ENCODE data around the gene CD5L.

CD5L gene

GRCh38 chr1:157829210-157829609 lies 12.4 kb downstream of the CD5L start:
- Histone ChIP-seq H3K27me3 (ENCODE audit: control insufficient read depth, insufficient read depth, low read length) (no peaks in the 10 kb centered on the region), H3K4me1 (no peaks in the 10 kb centered on the region), H3K79me2 (no peaks in the 10 kb centered on the region), H3K4me3 (ENCODE audit: low read depth, low read length) (no peak overlapping the region), H3K9ac (no peak overlapping the region), H2AFZ (no peak overlapping the region), H3K27ac (no peak overlapping the region), H3K9me3 (ENCODE audit: control insufficient read depth, low read length) (no peaks in the 10 kb centered on the region), H3K4me2 (ENCODE audit: low read length) (no peak overlapping the region), H3K36me3 (ENCODE audit: control insufficient read depth, insufficient read depth, low read length) (no peaks in the 10 kb centered on the region)
- TF ChIP-seq, protein P1, sequence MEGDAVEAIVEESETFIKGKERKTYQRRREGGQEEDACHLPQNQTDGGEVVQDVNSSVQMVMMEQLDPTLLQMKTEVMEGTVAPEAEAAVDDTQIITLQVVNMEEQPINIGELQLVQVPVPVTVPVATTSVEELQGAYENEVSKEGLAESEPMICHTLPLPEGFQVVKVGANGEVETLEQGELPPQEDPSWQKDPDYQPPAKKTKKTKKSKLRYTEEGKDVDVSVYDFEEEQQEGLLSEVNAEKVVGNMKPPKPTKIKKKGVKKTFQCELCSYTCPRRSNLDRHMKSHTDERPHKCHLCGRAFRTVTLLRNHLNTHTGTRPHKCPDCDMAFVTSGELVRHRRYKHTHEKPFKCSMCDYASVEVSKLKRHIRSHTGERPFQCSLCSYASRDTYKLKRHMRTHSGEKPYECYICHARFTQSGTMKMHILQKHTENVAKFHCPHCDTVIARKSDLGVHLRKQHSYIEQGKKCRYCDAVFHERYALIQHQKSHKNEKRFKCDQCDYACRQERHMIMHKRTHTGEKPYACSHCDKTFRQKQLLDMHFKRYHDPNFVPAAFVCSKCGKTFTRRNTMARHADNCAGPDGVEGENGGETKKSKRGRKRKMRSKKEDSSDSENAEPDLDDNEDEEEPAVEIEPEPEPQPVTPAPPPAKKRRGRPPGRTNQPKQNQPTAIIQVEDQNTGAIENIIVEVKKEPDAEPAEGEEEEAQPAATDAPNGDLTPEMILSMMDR (IDR thresholded peaks at IDR 0.05): no peak

GRCh38 chr1:157820299-157820698 lies 21.3 kb downstream of the CD5L start:
- H3K9ac ChIP-seq: no peak overlapping the region
- no peaks in the 10 kb centered on the region for H3K36me3 ChIP-seq (ENCODE audit: control insufficient read depth, insufficient read depth, low read length)
- H3K79me2 ChIP-seq: no peaks in the 10 kb centered on the region
- H3K27ac ChIP-seq: no peak overlapping the region
- H3K4me2 ChIP-seq (ENCODE audit: low read length): no peak overlapping the region
- H3K27me3 ChIP-seq (ENCODE audit: control insufficient read depth, insufficient read depth, low read length): no peaks in the 10 kb centered on the region
- H3K4me1 ChIP-seq: no peaks in the 10 kb centered on the region
- no peaks in the 10 kb centered on the region for H3K9me3 ChIP-seq (ENCODE audit: control insufficient read depth, low read length)
- H3K4me3 ChIP-seq (ENCODE audit: low read depth, low read length): no peak overlapping the region
- TF ChIP-seq, protein P1 (IDR thresholded peaks at IDR 0.05): no peak
- H2AFZ ChIP-seq: no peak overlapping the region

GRCh38 chr1:157819896-157820295 lies 21.7 kb downstream of the CD5L start, which contains the start of gene FCRL1:
TSS of gene FCRL1 (minus strand) at chr1:157820120. CDS start at chr1:157820037, 83 bp downstream.
- Histone ChIP-seq H3K9me3 (ENCODE audit: control insufficient read depth, low read length) (no peaks in the 10 kb centered on the region), H3K36me3 (ENCODE audit: control insufficient read depth, insufficient read depth, low read length) (no peaks in the 10 kb centered on the region), H2AFZ (no peak within 1 kb of the TSS), H3K27ac (no peak within 1 kb of the TSS), H3K4me2 (ENCODE audit: low read length) (no peak within 1 kb of the TSS), H3K4me3 (ENCODE audit: low read depth, low read length) (no peak within 1 kb of the TSS), H3K9ac (no peak within 1 kb of the TSS), H3K79me2 (no peaks in the 10 kb centered on the region), H3K27me3 (ENCODE audit: control insufficient read depth, insufficient read depth, low read length) (no peaks in the 10 kb centered on the region), H3K4me1 (no peaks in the 10 kb centered on the region)
- TF ChIP-seq, protein P1 (IDR thresholded peaks at IDR 0.05): no peak

GRCh38 chr1:157819215-157819614 lies 22.4 kb downstream of the CD5L start:
- Histone ChIP-seq H3K9me3 (ENCODE audit: control insufficient read depth, low read length) (no peaks in the 10 kb centered on the region), H3K27ac (no peak overlapping the region), H3K27me3 (ENCODE audit: control insufficient read depth, insufficient read depth, low read length) (no peaks in the 10 kb centered on the region), H3K4me1 (no peaks in the 10 kb centered on the region), H3K4me3 (ENCODE audit: low read depth, low read length) (no peak overlapping the region), H3K4me2 (ENCODE audit: low read length) (no peak overlapping the region), H2AFZ (no peak overlapping the region), H3K79me2 (no peaks in the 10 kb centered on the region), H3K36me3 (ENCODE audit: control insufficient read depth, insufficient read depth, low read length) (no peaks in the 10 kb centered on the region), H3K9ac (no peak overlapping the region)
- TF ChIP-seq, protein P1 (IDR thresholded peaks at IDR 0.05): no peak

DNA sequence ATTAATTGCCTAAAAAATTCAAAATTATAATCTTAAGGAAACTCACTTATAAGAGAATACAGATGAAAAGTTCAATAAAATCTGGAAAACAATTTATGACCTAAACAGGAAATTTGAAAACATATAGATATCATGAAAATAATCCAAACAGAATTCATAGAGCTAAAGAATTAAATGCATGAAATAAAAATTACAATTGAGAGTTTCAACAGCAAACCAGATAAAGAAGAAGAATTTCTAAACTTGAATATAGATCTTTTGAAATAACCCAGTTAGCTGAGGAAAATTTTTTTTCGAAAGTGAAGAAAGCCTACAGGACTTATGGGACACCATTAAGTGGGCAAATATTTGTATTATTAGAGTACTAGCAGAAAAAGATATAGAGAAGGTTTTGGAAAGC lies 28.3 kb downstream of the CD5L start:
- no peak overlapping the region for H3K4me2 ChIP-seq (ENCODE audit: low read length)
- TF ChIP-seq, protein P1 (IDR thresholded peaks at IDR 0.05): no peak
- H3K9ac ChIP-seq: no peak overlapping the region
- no peak overlapping the region for H3K27ac ChIP-seq
- H3K4me3 ChIP-seq (ENCODE audit: low read depth, low read length): no peak overlapping the region
- H3K36me3 ChIP-seq (ENCODE audit: control insufficient read depth, insufficient read depth, low read length): no peaks in the 10 kb centered on the region
- H2AFZ ChIP-seq: no peak overlapping the region
- no peaks in the 10 kb centered on the region for H3K27me3 ChIP-seq (ENCODE audit: control insufficient read depth, insufficient read depth, low read length)
- no peaks in the 10 kb centered on the region for H3K79me2 ChIP-seq
- no peaks in the 10 kb centered on the region for H3K4me1 ChIP-seq
- no peaks in the 10 kb centered on the region for H3K9me3 ChIP-seq (ENCODE audit: control insufficient read depth, low read length)
